GM21717 (cell line): Measurements from ENCODE around the gene HS6ST3.

ENCODE experiments used
- ATAC-seq: cut with Tn5 transposase; IDR thresholded peaks from one replicate; pipeline ENCODE4 v1.9.1; 2021; ENCODE audit warnings: mild to moderate bottlenecking, moderate library complexity; ENCODE audit not compliant: unreplicated experiment

The HS6ST3 gene

GRCh38 chr13:96294930-96295881 lies 205.3 kb downstream of the HS6ST3 start:
- ATAC-seq: no peak

- ATAC-seq: no peak
Observed at GRCh38 chr13:96297360-96297759, 207.5 kb downstream of the HS6ST3 start.

DNA sequence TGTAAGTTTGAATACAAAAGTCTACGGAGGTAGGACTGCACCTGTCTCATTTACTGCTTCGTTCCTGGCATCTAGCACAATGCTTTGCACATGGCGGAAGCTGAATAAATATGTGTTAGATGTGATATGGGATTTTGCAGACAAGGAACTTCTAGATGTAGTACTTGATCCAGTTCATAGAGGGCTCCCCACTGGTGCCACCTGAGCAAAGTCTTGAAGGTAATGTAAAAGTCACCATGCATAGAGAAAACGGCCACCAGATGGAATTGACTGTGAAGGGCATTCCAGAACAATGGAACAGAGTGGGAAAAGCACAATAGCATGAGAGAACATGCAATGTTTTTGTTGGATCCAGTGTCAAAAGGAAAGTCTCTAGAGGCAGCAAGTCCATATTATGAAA lies 209.3 kb downstream of the HS6ST3 start:
- no peak for ATAC-seq

- no peak for ATAC-seq
Observed at GRCh38 chr13:96308568-96308967, 218.7 kb downstream of the HS6ST3 start.

GRCh38 chr13:96314974-96315373 lies 225.1 kb downstream of the HS6ST3 start:
- no peak for ATAC-seq

- no peak for ATAC-seq
Observed at GRCh38 chr13:96338030-96338429, 248.1 kb downstream of the HS6ST3 start.

DNA sequence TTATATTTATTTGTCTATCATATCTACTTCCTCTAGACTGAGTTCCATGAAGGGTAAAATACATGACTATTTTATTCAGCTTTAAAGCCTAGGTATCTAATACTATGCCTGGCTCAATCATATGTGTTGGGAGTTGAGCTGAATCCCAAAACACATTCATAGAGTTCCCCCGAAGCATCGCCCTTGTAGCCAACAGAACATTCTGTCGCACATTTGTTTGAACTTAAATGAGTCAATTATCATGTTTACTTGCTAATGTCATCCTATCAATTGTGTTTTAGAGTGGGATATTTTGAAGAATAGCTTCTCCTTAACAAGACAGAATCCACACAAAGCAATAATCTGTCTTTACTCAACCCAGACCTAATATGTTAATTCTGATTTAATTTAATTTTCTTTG lies 252.4 kb downstream of the HS6ST3 start:
- ATAC-seq: no peak

GRCh38 chr13:96342852-96343465 lies 253.1 kb downstream of the HS6ST3 start:
- no peak for ATAC-seq

DNA sequence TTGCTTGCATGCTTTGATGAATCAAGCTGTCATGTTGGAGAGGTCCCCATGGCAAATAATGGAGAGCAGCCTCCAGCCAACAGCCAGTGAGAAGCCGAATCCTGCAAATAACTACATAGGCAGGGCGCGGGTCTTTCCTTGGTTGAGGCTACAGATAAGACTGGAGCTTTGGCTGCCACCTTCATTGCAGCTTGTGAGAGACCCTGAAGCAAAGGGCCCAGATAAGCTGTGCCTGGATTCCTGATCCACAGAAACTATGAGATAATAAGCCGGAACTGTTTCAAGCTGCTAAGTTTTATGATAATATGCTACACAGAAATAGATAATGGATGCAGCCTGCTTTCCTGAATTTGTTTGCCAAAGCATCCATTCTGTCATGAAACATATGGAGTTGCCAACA lies 257.0 kb downstream of the HS6ST3 start:
- no peak for ATAC-seq

- ATAC-seq: no peak
Observed at GRCh38 chr13:96373597-96373996, 283.7 kb downstream of the HS6ST3 start.

GRCh38 chr13:96377835-96378234 lies 287.9 kb downstream of the HS6ST3 start:
- no peak for ATAC-seq

GRCh38 chr13:96379967-96380366 lies 290.1 kb downstream of the HS6ST3 start:
- no peak for ATAC-seq

DNA sequence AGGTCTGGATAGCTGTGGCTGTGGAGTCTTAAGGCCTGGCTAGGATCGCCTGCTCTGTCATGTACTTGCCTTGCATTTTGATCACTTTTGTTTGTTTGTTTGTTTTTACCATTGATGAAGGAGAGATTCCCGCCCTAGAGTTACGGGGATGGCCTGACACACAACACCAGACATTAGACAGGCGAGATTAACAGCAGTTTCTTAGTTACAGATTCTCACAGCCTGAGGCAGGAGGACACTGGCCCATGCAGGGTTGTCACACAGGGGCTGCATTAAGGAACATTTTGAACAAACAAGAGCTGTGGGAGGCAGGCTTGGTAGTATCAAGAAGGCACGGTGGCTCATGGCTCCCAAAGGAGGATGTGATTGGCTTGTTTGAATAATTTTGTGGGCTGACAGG lies 291.8 kb downstream of the HS6ST3 start:
- no peak for ATAC-seq

GRCh38 chr13:96388598-96388997 lies 298.7 kb downstream of the HS6ST3 start:
- ATAC-seq: no peak

DNA sequence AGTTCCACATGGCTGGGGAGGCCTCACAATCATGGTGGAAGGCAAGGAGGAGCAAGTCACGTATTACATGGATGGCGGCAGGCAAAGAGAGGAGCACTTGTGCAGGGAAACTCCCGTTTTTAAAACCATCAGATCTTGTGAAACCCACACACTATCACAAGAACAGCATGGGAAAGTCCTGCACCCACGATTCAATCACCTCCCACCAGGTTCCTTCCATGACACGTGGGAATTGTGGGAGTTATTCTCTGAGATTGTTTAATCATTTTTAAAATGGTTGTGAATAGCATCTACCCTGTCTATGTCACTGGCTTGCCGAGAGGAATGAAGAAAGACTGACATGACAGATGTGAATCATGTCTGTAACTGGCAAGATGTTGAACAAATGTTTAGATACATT lies 301.7 kb downstream of the HS6ST3 start:
- no peak for ATAC-seq

GRCh38 chr13:96397807-96398206 lies 307.9 kb downstream of the HS6ST3 start:
- no peak for ATAC-seq

DNA sequence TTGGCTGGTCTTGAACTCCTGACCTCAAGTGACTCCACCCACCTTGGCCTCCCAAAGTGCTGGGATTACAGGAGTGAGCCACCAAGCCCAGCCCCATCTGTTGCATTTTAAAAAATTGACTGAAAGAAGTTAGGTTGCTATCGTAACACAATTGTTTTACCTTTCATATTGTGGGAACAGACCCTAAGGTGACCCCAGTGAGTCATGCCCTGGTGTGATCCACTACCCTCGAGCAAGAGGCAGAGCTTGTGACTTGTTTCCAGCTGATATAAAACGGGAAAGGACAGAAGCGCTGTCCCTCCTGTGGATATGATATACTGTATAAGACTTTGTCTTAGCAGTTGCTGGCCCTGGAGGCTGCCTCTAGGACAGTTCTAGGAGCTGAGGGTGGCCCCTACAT lies 308.6 kb downstream of the HS6ST3 start:
- ATAC-seq: no peak

DNA sequence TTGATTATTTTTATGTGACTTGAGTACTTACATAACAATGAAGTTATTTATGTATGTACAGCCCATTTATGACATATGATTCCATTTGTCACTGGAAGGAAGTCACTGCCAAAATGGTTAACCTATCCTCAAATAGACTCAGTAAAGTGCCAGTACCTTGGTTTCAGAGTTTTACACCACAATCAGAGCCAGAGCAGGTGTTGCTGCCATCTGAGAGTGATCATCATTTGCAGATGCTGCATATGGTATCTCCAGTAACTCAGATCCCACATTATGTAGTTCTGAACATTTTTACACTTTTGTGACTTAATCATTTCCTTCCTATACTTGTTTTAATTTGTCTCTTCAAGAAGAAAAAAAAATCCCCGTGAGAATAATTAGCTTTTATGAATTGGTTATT lies 313.3 kb downstream of the HS6ST3 start:
- no peak for ATAC-seq

- ATAC-seq: no peak
Observed at GRCh38 chr13:96403651-96404050, 313.7 kb downstream of the HS6ST3 start.

- ATAC-seq: no peak
Observed at GRCh38 chr13:96415831-96416385, 326.0 kb downstream of the HS6ST3 start.

DNA sequence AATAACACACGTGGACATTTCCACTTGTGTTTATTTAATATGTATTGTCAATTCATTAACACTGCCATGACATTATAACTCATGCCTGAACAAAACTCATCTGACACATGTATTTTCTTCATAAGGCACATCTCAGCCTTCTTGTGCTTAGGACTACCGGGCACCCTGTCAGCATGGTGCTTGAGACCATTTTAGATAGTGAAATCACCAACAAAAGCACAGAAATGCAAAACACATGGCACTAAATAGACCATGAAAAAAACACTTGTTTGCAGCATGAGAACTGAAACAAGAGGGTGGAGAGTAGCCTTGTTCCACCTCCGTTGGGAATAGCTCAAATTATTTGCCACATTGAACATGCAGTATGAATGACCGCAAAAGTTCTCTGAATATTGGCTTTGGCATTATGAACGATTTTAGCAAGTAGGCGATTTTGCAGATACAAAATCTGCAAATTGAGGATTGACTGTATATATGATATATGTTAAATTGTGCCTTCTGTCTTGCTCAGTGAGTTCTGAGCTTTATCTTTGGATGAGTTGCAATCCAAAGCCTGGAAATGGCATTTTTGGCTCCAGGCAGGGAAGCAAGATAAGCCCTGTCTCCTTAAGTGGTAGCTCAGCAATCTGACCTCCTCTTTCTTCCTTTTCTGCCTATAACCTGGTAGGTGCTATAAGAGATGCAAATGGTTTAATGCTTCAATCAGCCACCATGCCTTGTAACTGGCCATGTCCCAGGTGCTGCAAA lies 328.2 kb downstream of the HS6ST3 start:
- ATAC-seq: no peak
